Tibial nerve (tissue), 3 donors: ENCODE measurements around the gene TUBGCP5.

Source experiments
- CTCF ChIP-seq, 5 experiments: fragments of 200-600 bp in 3 of 5; fragments of 450-650 bp in 2 of 5; sonication (generic) in 3 of 5; IDR thresholded peaks; one replicate each; pipeline ENCODE4 v1.5.1; 2016 to 2019; ENCODE audit warnings: antibody characterized with exemption in 5 of 5, mild to moderate bottlenecking in 3 of 5, moderate library complexity in 2 of 5
- POLR2A ChIP-seq, 2 donors: fragments of 450-650 bp; IDR thresholded peaks; one replicate each; pipeline ENCODE4 v1.6.1; 2017; ENCODE audit warnings: antibody characterized with exemption in 2 of 2, mild to moderate bottlenecking in 2 of 2, moderate library complexity in 2 of 2

- TF ChIP-seq CTCF (IDR thresholded peaks at IDR 0.05), result no peak
- TF ChIP-seq POLR2A (IDR thresholded peaks at IDR 0.05), result no peak
Observed at GRCh38 chr15:23083115-23083514, 43.7 kb upstream of the TUBGCP5 start.
